Lower leg skin (tissue), 4 donors: ENCODE results near the gene NCF2. TPM values are rescaled to one million over a fixed set of nuclear protein-coding genes. Genes with fewer than 3 reads are reported as not detected.

Experiments
- DNase-seq, 2 donors: peaks; one replicate each; pipeline ENCODE4 v3.0.0-alpha.2; 2019; ENCODE audit warnings: low spot score in 2 of 2
- H3K4me3 ChIP-seq: fragments of 200-600 bp; sonication (generic); 2 replicates; pipeline ENCODE4 v1.5.1; 2017; ENCODE audit warnings: mild to moderate bottlenecking, low read depth; ENCODE audit not compliant: poor library complexity, severe bottlenecking
- CTCF ChIP-seq, 3 donors: fragments of 450-650 bp; IDR thresholded peaks; one replicate each; pipeline ENCODE4 v1.5.1; 2016; ENCODE audit warnings: antibody characterized with exemption in 3 of 3, mild to moderate bottlenecking in 3 of 3, moderate library complexity in 2 of 3
- POLR2A ChIP-seq, 2 donors: fragments of 450-650 bp; IDR thresholded peaks; one replicate each; pipeline ENCODE4 v1.6.1; 2016 to 2017; ENCODE audit warnings: antibody characterized with exemption in 2 of 2, mild to moderate bottlenecking in 1 of 2, moderate library complexity in 1 of 2
- WGBS, 2 donors: methylation state at CpG; one replicate each; pipeline ENCODE4 v1.1.5; 2018; 5-methylcytosine and 5-hydroxymethylcytosine counted together
- intact Hi-C: fragments of 100-400 bp; cut with DNase I; formaldehyde crosslinking; loops from one replicate; pipeline ENCODE4 v1.15.0; 2023; ENCODE audit warnings: low total_unique reads
- total RNA-seq, 4 donors: library from RNA; depleted of rRNA; stranded (reverse); fragments of >200 nt; gene quantifications; one replicate each; pipeline ENCODE4 v1.1.0, GENCODE V29; 2016

Gene NCF2
- total RNA-seq, 4 donors from 2014 or later, result 26.6 to 58.2 (median 33.4) TPM

DNA sequence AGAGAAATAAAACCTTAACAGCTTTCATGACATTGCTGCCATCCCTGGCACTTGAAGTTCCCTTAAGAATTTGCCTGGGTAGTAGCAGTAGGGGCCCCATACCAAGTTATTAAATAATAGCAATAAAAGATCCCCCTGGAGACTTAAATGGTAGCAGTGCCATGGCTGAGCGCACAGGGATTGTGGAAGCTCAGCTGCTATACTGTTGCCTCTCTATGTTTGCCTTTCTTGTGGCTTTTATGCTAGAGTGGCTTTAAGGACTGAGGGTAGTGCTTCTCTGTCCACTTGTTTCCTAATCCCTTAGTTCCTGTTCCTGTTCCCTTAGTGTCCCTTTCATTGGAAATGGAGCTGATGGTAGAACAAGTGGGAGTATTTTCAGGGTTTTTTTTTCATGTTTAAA lies 42.1 kb downstream of the NCF2 start:
- DNase-seq, result no peak
- no peak overlapping the region for H3K4me3 ChIP-seq
- intact Hi-C loops, result no loop called here
- 90 to 95% methylated on average over 1 of the region's 1 CpG for WGBS, 2 donors
- TF ChIP-seq POLR2A (IDR thresholded peaks at IDR 0.05) (no peak), CTCF (IDR thresholded peaks at IDR 0.05) (no peak)

DNA sequence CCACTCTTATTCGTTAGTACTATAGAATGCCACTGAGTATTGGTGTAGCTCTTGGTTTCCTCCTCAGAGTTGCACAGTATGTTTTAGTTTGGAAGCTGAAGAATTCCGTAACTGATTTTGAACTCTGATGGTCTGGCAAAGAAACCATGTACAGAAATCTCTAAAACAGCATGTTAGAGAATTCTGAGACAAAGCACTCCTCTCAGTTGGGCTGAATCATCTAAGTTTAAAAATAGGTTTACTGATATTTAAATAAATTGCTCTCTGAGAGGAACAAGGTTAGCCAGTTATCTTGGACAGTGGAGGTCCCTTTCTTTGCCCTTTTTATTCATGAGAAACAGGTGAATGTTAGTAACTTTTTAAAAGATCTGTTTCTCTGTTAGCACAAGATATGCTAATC lies 43.8 kb downstream of the NCF2 start:
- DNase-seq, result no peak
- WGBS, 2 donors, result 84 to 92% methylated on average over 2 of the region's 2 CpGs
- no peak for TF ChIP-seq CTCF (IDR thresholded peaks at IDR 0.05)
- TF ChIP-seq POLR2A (IDR thresholded peaks at IDR 0.05), result no peak
- intact Hi-C loops, result no loop called here
- H3K4me3 ChIP-seq, result no peak overlapping the region

GRCh38 chr1:183544598-183545297 lies 45.5 kb downstream of the NCF2 start:
- 80% methylated on average over 5 of the region's 5 CpGs for WGBS, 2 donors
- intact Hi-C loops, result no loop called here
- no peak for DNase-seq
- no peak for TF ChIP-seq CTCF (IDR thresholded peaks at IDR 0.05)
- TF ChIP-seq POLR2A (IDR thresholded peaks at IDR 0.05), result no peak
- no peak overlapping the region for H3K4me3 ChIP-seq

GRCh38 chr1:183543619-183544204 lies 46.5 kb downstream of the NCF2 start:
- 27 to 32% methylated on average over 2 of the region's 2 CpGs for WGBS, 2 donors
- intact Hi-C loops, result no loop called here
- H3K4me3 ChIP-seq, result no peak overlapping the region
- no peak for DNase-seq
- no peak for TF ChIP-seq CTCF (IDR thresholded peaks at IDR 0.05)
- no peak for TF ChIP-seq POLR2A (IDR thresholded peaks at IDR 0.05)

DNA sequence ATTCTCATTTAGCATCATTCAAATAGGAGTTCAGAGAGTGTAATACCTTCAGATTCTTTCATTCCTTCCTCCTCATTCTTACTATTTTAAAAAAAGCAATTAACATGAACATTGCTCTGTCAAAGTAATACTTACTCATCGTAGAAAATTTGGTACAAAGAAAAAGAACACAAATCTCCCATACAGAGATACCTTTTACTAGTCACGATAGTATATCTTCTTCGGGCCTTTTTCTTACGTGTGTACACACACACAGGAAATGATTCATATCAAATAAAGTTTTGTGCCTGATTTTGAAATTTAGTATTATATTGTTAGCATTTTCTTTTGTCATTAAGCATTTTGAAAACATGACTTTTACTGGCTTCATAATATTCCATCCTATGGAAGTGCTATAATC lies 52.9 kb downstream of the NCF2 start:
- intact Hi-C loops, result no loop called here
- TF ChIP-seq POLR2A (IDR thresholded peaks at IDR 0.05) (no peak), CTCF (IDR thresholded peaks at IDR 0.05) (no peak)
- no peak overlapping the region for H3K4me3 ChIP-seq
- DNase-seq, result no peak
- 94 to 95% methylated on average over 4 of the region's 4 CpGs for WGBS, 2 donors
